GF-D8 (cell line): ENCODE results near the gene KRTAP9-8.
"Not testable (repeated sequence)": the region's sequence is repeated elsewhere in the genome, so short reads cannot be mapped to it uniquely, and the experiment has no call there.

Experiments used
- DNase-seq: peaks from one replicate; lab custom pipeline; 2025; lab: John Stamatoyannopoulos, UW

The KRTAP9-8 gene

DNA sequence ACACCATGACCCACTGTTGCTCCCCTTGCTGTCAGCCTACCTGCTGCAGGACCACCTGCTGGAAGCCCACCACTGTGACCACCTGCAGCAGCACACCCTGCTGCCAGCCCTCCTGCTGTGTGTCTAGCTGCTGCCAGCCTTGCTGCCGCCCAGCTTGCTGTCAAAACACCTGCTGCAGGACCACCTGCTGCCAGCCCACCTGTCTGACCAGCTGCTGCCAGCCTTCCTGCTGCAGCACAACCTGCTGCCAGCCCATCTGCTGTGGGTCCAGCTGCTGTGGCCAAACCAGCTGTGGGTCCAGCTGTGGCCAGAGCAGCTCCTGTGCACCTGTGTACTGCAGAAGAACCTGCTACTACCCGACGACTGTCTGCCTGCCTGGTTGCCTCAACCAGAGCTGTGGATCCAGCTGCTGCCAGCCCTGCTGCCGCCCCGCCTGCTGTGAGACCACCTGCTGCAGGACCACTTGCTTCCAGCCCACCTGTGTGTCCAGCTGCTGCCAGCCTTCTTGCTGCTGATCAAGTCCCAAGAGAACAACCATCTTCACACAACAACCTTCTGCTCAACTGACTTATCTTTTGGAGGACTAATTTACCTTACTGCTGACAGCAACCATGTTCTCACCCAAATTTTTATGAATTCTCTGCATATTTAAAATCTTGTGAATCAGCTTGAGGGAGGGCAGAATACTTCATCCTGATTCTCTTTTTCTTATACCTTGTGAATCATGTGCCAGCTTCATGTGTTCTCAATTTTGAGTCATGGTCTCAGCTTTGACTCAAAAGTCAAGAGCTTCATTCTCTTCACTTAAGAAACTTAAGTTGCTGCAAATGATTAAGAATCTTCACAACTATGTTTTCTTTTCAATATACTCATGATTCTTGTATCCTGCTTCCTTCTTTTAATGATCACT is 17.8 kb downstream of the KRTAP9-8 start, which contains the start of gene KRTAP9-9:
Gene KRTAP9-9, plus strand, starts transcription at position 4 of the 910 bp plus-strand sequence.
- DNase-seq, result not testable (repeated sequence)

- DNase-seq, result no peak
These were observed 18.5 kb downstream of the KRTAP9-8 start for GRCh38 chr17:41256291-41256685.

- DNase-seq, result no peak
These were observed 20.6 kb downstream of the KRTAP9-8 start for GRCh38 chr17:41258406-41258805.

GRCh38 chr17:41263212-41263611 is 25.4 kb downstream of the KRTAP9-8 start:
- DNase-seq, result no peak

DNA sequence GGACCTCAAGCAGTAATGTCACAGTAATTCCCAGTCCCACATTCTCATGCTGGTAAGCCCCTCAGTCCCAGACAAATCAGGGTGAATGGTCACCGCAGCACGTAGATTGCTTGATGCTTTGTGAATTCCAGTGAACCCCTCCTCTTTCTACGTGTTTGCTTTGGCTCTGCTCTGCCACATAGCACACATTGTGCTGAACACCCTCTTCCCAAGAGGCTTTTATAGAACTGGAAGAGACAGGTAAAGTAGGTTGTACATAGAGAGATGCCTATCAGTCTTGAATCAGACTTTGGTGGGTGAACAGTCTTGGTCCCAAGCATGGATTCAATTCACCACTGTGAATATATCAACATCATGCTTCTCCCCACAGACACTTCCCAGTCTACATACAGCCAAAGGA is 26.8 kb downstream of the KRTAP9-8 start:
- no peak for DNase-seq

DNA sequence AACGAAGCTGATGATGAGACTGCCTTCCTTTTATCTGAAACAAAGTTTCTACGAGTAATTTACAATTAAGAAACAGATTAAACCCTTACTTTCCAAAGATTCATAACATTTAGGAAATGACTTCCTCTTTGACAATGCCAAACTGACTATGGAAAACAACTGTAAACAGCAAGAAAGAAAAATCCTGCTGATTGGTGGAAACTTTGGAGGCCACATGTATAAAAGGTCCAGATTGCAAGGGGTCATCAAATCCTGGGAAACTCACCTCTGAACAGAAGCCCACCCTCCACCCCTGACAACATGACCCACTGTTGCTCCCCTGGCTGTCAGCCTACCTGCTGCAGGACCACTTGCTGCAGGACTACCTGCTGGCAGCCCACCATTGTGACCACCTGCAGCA is 27.3 kb downstream of the KRTAP9-8 start, which contains the start of gene KRTAP9-6:
Gene KRTAP9-6, plus strand, starts transcription at position 301 of the 400 bp plus-strand sequence. Its CDS starts 0 bp downstream, at position 301.
- no peak for DNase-seq

DNA sequence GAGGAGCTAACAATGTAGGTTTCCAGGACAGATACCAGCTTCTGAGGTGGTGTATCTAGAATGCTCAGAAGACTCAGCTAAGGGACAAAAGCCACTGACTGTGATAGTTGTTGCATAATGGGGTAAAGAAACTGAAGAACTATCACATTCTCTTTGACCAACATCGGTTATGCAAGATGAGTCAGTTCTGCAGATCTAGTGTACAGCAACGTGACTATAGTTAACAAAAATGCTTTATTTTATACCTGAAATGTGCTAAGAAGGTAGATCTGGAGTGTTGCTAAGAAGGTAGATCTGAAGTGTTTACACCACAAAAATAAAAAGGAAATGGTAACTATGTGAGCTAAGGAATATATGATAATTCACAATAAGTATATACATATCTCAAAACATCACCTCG is 29.9 kb downstream of the KRTAP9-8 start:
- DNase-seq, result no peak

DNA sequence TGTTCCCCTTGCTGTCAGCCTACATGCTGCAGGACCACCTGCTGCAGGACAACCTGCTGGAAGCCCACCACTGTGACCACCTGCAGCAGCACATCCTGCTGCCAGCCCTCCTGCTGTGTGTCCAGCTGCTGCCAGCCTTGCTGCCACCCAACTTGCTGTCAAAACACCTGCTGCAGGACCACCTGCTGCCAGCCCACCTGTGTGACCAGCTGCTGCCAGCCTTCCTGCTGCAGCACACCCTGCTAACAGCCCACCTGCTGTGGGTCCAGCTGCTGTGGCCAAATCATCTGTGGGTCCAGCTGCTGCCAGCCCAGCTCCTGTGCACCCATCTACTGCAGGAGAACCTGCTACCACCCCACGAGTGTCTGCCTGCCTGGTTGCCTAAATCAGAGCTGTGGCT is 33.5 kb downstream of the KRTAP9-8 start:
- not testable (repeated sequence) for DNase-seq

- DNase-seq, result no peak
These were observed 34.1 kb downstream of the KRTAP9-8 start for GRCh38 chr17:41271858-41272257.

DNA sequence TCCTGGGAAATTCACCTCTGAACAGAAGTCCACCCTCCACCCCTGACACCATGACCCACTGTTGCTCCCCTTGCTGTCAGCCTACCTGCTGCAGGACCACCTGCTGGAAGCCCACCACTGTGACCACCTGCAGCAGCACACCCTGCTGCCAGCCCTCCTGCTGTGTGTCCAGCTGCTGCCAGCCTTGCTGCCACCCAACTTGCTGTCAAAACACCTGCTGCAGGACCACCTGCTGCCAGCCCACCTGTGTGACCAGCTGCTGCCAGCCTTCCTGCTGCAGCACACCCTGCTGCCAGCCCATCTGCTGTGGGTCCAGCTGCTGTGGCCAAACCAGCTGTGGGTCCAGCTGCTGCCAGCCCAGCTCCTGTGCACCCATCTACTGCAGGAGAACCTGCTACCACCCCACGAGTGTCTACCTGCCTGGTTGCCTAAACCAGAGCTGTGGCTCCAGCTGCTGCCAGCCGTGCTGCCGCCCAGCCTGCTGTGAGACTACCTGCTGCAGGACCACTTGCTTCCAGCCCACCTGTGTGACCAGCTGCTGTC is 37.9 kb downstream of the KRTAP9-8 start, which contains the start of gene KRTAP9-7:
Gene KRTAP9-7, plus strand, starts transcription at position 51 of the 543 bp plus-strand sequence. Its CDS starts 0 bp downstream, at position 51.
- DNase-seq, result not testable (repeated sequence)

DNA sequence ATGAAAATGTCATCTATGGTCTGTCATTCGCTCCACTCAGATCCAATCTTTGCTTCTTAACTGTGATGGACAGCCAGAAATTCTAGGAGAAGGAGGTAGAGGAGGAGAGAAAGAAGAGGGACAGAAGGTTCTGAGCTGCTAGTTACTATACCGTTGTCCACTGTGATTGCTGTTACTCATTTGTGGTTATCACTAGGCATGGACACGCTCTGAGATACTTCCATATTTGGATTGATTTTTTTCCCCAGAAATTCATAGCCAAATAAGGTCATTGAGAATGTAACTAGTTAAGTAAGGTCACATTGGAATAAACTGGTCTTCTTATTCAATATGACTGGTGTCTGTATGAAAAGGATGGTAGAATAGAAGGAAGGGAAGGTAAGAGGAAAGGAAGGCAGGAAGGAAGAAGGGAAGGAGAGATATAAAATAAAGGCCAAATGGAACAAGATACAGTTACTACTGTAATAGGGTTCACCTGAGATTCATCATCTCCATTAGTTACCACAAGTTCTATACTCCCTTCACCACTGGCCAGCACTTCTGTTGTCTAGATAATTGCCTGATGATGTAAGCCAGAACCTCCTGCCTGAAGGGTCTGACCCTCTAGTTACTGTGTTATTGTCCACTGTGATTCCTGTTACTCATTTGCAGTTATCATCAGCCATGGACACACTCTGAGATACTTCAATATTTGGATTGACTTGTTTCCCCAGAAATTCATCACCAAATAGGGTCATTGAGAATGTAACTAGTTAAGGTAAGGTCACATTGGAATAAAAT is 40.6 kb downstream of the KRTAP9-8 start:
- DNase-seq, result no peak

- no peak for DNase-seq
These were observed 46.2 kb downstream of the KRTAP9-8 start for GRCh38 chr17:41284043-41284442.

DNA sequence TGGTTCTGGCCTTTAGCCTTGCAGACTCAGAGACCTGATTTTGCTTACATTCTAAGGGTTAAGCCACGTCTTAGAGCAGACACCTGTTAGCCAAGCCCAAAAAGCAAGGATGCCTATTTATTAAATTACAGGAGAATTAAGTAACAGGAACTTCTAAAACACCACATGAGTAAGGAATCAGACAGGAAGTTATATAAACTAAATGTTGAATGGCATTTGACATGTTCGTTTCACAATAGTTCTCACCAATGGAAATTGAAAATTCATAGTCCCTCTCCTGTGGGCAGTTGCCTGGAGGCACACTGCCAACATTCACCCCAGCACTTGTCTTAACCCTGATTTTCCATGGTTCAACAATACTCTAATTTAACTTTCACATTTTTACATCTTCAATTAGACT is 46.7 kb downstream of the KRTAP9-8 start:
- no peak for DNase-seq

GRCh38 chr17:41287050-41287449 is 49.3 kb downstream of the KRTAP9-8 start:
- DNase-seq, result no peak
